ENCODE measurements around the gene PTGFRN.

DNA sequence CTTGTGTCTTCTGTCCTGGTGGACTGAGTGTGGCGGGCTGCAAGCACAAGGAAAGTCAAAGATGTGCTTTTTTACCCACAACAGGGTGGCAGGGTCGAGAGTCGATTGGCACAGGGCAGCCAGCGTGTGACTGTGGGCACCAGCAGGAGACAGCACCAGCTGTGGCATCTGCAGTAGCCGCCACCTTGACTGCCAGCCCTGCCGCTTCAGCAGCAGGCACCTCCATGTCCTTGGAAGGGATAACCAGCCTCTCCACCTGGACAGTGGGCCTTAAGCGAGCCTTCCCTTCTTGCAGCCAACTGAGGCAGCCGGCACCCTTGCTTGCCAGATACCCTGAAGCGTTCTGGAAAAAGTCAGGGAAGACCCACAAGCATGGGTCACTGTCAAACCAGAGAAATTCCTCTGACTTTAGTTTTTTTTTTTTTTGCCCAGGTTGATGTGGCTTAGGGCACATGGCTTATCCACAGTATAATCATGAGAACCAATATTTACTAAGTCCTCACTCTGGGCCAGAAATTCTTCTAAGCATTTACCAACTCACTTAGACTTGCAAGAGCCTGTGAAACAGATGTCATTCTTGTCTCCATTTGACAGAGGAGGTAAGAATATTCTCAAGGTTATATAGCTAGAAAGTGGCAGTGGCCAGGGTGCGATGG lies 30.1 kb upstream of the PTGFRN start:
- TF ChIP-seq EZH2 (IDR thresholded peaks at IDR 0.05) (no peak), EGR1 (IDR thresholded peaks at IDR 0.05; ENCODE audit: low read depth) (no peak), SP1 (IDR thresholded peaks at IDR 0.05; ENCODE audit: low read depth) (no peak), SIN3A (IDR thresholded peaks at IDR 0.05; ENCODE audit: low read depth) (no peak), POLR2A (IDR thresholded peaks at IDR 0.05; ENCODE audit: borderline replicate concordance, extremely low read depth, insufficient read depth, insufficient read length) (no peak)
- TF ChIP-seq, protein P1, sequence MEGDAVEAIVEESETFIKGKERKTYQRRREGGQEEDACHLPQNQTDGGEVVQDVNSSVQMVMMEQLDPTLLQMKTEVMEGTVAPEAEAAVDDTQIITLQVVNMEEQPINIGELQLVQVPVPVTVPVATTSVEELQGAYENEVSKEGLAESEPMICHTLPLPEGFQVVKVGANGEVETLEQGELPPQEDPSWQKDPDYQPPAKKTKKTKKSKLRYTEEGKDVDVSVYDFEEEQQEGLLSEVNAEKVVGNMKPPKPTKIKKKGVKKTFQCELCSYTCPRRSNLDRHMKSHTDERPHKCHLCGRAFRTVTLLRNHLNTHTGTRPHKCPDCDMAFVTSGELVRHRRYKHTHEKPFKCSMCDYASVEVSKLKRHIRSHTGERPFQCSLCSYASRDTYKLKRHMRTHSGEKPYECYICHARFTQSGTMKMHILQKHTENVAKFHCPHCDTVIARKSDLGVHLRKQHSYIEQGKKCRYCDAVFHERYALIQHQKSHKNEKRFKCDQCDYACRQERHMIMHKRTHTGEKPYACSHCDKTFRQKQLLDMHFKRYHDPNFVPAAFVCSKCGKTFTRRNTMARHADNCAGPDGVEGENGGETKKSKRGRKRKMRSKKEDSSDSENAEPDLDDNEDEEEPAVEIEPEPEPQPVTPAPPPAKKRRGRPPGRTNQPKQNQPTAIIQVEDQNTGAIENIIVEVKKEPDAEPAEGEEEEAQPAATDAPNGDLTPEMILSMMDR (IDR thresholded peaks at IDR 0.05 in 2 of 3, conservative IDR thresholded peaks at IDR 0.05 in 1 of 3; ENCODE audit: borderline replicate concordance in 1 of 3, insufficient read depth in 1 of 3, low read depth in 2 of 3, low read length in 2 of 3), result no peak
- TF ChIP-seq, protein P2, sequence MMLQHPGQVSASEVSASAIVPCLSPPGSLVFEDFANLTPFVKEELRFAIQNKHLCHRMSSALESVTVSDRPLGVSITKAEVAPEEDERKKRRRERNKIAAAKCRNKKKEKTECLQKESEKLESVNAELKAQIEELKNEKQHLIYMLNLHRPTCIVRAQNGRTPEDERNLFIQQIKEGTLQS (IDR thresholded peaks at IDR 0.05), result no peak

All from HCT116 (cell line).